ENCODE results near the gene TMEM132C.

The TMEM132C gene

DNA sequence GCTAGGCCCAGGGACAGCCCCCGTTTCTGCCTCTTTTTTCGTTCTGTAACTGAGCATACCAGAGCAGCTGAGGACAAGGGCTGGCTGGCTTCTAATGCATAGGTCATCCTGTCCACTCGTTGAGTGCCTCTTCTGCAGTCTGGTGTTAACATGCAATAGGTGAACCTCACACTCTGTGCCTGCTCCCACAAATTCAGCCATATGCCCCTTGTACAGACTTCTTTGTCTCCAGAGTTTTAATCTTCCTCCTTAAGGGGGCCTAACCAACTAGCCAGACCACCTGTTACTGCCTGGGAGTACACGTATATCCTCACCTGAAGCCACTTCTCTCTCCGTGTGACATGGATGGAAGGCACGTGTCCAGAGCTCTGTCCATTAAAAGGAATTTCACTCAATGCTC lies 445.7 kb downstream of the TMEM132C start:
- DNase-seq (ENCODE audit: low read depth): no peak

DNA sequence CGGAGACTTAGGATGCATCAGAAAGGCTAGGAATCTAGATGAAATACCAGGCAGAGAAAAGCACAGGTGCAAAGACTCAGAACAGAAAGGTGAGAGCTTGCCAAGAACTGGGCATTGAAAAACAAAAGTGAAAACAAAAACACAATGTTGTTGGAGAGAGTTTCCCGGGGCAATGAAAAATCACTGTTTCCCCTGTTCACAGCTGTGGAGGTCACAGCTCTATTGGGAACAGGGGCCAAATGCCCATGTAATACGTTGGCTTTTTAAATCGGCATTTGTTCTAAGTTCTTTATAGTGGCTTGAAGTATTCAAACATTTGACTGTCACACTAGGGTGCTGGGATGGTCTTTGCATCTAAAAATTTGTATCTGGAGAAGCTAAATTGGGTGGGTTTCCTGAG lies 448.5 kb downstream of the TMEM132C start:
- DNase-seq (ENCODE audit: low read depth): no peak

DNA sequence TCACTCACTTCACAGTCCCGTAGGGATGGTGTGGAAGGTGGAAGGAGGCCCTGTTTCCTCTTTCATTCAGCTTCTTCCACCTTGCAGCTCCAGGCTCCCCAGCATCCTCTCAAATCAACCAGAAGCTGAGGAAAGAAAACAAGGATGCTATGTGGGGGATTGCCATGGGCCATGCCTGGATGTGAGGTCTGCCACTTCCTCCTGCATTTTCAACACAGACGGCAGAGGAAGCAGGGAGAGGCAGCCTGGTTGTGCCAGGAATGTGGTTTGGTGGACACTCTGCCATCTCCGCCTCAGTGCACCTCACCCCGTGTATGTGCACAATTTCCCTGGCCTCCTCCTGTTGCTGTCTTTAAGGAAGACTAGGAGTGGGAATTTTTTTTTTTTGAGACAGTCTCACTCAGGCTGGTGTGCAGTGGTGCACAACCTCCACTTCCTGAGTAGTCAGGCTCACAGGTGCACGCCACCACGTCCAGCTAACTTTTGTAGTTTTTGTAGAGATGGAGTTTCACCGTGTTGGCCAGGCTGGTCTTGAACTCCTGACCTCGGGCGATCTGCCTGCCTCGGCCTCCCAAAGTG lies 457.6 kb downstream of the TMEM132C start:
- no peak for DNase-seq (ENCODE audit: low read depth)

DNA sequence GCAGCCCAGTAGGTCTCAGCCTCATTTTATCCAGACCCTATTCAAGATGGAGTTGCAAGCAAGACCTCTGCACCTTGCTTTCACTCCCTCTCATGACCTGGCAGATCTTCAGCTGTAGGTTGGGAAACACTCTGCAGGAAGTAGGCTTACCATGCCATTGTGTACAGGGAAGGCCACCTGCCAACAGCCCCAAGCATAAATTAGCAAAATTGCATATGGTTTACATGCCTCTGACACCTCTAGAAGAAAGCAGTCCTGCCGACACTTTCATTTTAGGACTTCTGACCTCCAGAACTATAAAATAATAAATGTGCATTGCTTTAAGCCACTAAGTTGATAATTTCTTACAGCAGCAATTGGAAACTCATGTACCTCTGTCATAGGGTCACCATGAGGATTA lies 459.9 kb downstream of the TMEM132C start:
- DNase-seq (ENCODE audit: low read depth): no peak

DNA sequence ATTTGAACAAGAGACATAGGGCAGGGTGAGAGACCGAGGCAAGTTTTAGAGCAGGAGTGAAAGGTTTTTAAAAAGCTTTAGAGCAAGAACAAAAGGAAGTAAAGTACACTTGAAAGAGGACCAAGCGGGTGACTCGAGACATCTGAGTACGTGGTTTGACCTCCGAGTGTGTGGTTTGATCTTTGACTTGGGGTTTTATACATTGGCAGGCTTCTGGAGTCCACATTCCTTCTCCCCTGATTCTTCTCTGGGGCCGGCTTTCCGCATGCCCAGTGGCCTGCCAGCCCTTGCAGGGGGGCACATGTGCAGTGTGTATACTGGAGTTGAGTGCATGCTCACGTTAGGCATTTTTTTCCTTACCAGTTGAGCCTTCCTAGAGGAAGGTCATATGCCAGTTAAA lies 460.5 kb downstream of the TMEM132C start:
- DNase-seq (ENCODE audit: low read depth): no peak

DNA sequence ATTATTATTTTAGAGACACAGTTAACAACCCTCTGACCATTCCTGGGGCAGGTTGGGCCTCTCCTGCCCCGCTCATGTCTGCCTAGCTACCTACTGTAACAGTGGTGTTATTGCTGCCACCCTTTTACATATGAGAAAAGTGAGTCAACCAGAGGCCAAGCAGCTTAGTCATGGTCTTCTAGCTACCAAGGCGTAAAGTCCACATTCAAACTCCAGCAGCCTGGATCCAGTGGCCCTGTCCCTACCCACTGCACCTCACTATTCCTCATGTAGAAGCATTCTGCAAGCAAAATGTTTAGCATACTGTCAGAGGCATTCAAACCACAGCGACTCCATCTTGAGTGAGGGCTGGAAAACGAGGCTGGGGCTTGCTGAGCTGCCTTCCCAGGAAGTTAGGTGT lies 461.0 kb downstream of the TMEM132C start:
- no peak for DNase-seq (ENCODE audit: low read depth)

DNA sequence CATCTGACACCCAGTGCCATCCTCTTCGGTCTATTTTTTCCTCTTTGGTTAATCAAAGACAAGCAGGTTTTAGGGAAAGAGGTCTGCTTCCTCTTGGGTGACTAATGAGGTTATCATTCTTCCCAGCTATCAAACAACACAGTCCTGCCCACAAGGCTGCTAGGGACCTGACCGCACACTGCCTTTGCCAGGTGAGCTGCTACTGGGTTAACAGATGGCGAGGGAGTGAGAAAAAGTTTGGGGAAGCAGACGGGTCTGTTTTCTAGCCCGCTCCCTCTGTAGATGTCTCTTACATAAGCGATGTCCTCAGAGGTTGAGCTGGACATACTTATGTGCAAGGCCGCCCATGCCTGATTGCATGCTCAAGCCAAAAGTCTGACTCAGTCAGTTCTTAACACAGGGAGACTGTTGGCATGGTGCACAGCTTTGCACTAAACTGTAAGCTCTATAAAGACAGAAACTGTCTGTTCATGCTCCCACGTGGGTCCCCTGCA lies 462.7 kb downstream of the TMEM132C start:
- no peak for DNase-seq (ENCODE audit: low read depth)

DNA sequence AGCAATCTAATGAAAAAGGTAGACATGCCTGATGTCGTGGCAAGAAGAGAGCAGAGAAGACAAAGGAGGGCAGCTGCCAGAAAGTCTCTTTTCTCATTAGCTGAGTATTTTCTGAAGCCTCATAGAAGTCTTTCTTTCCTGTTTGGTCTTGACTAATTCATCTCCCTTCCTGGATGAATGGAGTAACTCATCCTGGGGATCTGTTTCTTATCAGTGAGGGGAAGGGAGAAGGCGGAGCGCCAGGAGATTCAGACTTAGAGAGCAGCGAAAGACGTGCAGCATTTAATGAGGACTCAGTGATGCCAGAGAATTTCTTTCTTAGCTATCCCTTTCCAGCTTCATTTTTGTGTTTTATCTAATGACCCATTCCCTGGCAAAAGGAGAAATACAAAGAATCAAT lies 467.4 kb downstream of the TMEM132C start:
- no peak for DNase-seq (ENCODE audit: low read depth)

DNA sequence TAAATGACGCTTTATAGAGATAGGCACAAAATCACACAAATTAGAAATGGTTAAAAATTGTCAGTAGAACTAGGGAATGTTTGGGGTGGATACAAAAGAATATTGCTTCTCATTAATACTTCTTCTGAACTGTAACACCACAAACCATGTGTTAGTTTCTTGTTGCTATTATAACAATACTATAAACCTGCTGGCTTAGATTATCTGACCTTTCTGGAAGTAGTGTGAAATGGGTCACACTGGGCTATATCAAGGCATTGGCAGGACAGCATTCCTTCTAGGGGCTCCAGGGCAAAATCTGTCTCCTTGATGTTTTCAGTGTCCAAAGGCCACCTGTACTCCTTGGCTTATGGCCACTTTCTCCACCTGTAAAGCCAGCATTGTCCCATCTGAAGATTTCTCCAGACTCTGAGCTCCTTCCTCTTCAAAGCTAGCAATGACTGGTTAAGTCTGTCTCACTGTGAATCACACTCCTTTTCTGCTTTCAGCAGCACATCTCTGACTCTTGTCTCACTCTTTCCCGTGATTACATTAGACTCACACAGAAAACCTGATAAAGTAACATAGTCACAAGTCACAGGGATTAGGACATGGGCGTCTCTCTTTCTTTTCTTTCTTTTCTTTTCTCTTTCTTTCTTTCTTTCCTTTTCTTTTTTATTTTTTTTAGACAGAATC lies 470.5 kb downstream of the TMEM132C start:
- DNase-seq (ENCODE audit: low read depth): no peak

DNA sequence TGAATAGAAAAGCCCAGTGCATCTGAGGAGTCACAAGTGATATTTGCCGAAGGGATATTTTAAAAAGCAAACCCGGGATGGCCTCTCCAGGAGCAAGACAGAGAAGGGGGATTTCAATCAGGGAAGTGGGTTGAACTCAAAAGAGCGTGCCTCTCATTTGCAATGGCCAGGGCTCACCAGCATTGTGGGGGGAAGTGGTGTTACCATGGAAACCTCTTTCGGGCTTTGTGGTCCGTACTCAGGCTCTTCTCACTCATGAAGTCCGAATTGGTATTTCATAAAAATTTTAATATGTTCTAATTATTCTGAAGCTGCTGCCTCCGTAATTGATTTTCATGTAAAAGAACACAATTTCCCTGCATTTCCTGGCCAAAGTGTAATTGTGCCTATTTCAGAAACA lies 476.9 kb downstream of the TMEM132C start:
- no peak for DNase-seq (ENCODE audit: low read depth)

DNA sequence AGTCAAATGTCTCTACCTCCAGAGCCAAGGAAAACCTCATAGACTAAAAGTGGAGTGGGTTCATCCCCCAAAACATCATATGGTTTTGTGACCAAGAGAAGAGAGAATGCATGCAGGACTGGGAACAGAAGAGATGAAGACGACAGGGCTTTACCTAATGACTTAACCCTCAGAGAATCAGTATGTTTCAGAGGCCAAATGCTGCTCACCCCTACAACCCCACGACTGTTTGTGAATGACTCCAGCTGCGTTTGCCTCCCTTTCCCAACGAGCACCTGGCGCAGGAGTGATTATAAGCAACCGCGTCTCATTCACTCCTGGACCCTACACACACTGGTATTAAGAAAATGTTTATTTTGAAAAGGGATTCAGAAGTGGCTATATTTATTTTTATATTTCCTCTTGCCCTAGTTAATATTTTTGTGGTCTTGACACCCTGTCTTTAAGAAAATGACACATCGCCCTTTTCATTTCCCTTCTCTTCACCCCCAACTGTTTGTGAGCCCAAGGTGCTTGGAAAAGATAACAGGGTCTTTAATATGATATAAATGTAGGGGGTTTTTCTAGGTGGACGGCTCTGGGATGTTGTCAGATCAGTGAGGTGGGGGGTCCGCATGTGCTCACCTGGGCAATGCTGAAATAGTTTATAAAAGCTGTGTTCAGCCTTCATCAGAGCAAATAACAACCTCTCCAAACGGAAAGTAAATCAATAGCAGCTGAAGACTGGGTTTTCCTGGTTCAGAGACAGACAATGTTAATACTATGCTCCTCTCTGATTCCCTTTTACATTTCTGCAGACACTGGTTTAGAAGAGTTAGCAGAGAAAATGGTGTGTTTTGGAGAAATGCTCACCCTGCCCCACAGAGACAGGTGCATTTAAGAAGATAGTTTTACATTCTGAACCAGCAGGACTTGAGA lies 479.1 kb downstream of the TMEM132C start:
- no peak for DNase-seq (ENCODE audit: low read depth)

DNA sequence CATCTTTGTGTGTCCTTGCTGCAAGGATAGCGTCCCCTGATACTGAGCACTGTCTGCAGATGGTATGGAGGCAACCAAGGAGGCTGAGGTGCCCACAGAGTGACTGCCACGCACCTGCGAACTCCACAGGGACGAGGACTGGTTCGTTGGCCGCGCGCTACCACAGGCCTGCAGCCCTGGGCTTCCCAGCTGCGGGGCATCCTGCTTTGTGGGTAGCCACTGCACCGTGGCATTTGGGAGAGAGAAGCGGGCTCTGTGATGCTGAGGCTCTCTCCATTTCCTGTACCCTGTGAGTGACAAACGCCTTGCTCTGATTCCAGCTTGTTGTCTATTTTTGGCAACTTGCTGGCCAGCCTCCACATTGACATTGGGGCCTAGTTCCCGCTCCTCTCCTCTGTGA lies 480.5 kb downstream of the TMEM132C start:
- no peak for DNase-seq (ENCODE audit: low read depth)

DNA sequence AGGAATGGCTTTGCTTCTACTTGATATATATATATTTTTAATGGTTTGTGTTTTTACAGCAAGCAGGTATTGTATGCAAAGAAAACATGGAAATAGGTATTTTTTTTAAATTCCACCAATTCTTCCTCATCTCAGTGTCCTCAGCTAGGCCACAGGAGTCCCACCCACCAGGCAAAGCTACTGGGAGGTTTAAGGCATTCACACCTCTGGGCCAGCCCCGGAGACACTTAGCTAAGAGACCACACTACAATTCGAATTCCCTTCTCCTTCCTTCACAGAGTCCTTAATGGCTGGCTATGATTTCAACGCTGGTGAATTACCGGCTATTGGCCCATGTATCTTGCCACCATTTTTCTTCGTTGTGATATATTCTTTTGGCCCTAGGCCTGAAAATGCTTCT lies 485.4 kb downstream of the TMEM132C start:
- DNase-seq (ENCODE audit: low read depth): no peak

DNA sequence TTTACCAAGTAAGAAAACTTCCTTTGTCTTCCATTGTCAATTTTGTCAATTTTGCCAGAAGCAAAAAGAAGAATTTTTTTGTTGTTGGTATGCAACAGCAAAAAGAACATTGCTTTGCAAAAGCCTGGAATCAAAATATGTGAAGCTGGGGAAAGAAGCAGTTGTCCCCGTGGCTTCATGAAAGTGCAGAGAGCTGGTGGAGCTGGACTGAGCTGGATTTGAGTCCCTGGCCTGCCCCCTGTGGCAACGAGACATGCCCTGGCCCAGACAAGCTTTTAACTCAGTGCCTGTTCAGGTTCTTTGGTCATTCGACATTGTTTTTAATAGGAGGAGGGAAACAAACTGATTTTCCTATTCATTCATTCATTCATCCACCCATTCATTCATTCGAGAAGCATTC lies 486.5 kb downstream of the TMEM132C start:
- DNase-seq (ENCODE audit: low read depth): no peak

DNA sequence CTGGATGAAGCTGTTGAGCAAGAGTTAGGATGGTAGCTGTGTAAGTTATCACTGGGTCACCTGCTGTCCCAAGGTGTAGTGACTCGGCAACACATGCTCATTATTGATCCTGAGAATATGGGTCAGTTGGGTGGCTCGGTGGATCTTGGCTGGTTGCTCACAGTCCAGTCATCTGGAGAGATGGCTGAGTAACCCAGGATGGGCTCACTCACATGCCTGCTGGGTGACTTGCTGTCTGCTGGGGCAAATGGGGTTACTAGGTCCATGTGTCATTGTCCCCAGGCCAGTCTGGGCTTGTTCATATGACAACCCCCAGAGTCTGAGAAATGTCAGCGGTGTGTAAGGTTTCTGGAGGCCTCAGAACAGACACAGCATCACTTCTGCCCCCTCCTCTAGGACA lies 487.3 kb downstream of the TMEM132C start:
- DNase-seq (ENCODE audit: low read depth): no peak

DNA sequence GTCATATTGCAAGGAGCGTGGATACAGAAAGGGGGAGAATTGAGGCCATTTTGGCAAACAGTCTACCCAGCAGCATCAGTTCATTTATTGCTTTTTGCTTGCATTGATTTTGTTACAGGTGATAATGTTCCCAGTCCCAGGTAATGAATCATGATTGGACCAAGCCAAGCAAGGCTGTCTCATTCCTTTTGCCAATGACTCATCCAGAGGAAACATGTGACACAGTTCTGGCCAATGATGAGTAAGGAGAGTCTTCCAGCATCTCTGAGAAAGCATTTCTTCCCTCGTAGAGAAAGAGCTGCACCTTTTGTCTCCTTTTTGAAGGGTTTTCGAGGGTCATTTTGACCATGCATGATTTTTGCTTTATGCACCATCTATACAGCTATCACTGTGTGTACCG lies 488.6 kb downstream of the TMEM132C start:
- DNase-seq (ENCODE audit: low read depth): no peak
